Frontal cortex (tissue), 4 donors: Measurements from ENCODE around the gene CLEC16A. TPM values are rescaled to one million over a fixed set of nuclear protein-coding genes. Genes with fewer than 3 reads are reported as not detected.

Source experiments
- DNase-seq, 2 donors: peaks; one replicate each; pipeline ENCODE4 v3.0.0; 2012; ENCODE audit warnings: low spot score in 2 of 2
- FAIRE-seq: peaks from 2 replicates; lab custom pipeline; 2012; peaks lifted over from hg19 to GRCh38; lab: Jason Lieb, UNC
- total RNA-seq: library from RNA; depleted of rRNA; stranded (reverse); fragments of >200 nt; gene quantifications from one replicate; pipeline ENCODE4 v1.2.3, GENCODE V29; 2014
- donor health status: control.
- donor health status: control.
- donor health status: control.

The CLEC16A gene
- total RNA-seq, 1 donor from 2014 or later = 31.4 TPM

DNA sequence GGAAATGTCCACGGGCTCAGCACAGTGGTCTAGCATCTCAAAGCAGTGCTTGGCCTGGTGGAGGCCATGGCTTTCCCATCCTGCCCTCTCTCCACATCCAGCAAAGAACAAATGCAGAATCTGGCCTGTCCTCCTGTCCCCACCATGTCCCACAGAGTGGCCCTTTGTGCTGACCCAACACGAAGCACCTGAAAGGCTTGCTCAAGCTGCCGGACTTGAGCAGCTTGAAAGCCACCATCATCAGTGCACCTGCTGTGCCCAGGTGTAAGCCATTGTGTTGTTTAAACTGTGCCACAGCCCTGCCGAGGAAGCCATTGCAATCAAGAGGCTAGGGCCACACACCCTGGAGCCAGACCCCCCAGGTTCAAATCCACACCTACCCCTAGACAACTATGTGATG is 196.1 kb downstream of the CLEC16A start:
- DNase-seq = no peak

DNA sequence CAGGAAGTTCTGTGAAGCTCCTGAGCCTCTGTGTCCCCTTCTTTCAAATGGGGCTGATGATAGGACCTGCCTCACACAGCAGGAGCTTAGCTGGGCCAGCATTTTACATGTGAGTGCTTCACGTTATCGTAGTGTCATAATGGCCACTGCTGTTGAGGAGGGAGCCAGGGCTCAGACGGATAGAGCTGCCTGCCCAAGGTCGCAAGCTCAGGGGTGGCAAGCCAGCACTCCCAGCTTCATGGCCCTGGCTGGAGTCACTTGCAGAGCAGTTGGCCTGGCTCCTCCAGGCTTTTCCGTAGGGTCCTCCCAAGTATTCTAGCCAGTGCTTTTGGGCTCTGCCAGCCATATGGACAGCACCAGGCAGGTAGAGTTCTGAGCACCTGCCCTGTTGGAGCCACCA is 196.5 kb downstream of the CLEC16A start:
- FAIRE-seq (no peak), DNase-seq (no peak)

More for the DNA sequence above, 196.1 kb downstream of the CLEC16A start:
- FAIRE-seq = no peak

DNA sequence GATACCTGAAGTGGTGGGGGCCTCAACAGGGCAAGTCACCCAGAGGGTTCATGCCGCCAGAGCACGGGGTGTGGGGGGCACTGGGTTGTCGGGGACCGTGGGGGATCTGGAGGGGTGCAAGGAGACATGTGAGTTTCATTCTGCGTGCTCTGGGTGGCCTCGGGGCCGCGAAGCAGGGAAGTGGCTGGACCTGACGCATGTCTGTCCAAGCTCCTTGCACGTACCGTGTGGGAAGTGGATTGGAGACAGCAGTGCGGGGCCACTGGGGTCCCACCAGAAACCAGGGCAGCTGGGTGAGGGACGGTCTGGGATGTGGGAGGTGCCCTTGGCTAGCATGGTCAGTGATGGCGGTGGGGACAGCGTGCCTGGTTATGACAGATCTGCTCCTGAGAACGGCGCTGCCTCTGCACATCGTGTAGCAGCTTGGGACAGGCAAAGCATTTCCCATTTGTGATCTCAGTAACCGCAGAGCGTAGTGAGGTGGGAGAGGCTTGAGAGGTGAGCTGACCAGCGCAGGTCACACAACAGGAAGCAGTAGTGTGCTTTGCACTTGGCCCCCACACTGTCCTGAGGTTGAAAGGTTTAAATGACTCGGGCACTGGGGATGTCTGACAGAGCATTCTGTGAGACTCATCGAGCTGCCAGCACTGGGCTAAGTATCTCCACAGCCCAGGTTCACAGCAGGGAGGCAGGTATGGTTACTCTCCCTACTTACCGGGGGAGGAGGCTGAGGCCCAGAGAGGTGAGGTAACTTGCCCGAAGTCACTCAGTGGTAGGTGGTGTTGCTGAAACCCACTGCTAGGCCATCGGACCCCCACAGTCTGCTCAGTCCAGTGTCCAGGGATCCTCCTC is 197.3 kb downstream of the CLEC16A start:
- no peak for DNase-seq
- no peak for FAIRE-seq

DNA sequence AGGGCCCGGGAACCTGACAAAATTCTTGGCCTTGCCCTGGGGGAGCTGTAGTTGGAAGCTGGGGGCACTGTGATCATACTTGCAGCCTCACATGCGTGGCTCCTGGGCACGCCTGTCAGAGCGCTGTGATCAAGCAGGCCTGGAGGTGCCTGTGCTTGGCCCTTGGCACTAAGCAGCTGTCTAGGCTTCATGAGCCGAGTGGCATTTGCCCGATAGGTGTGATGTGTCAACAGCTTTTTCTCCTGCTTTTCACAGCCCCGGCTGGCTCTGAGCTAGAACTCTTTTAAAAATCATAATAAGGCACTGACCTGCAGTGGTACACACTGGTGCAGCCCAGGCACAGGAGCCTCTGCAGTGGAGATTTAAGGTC is 197.9 kb downstream of the CLEC16A start:
- FAIRE-seq = no peak
- DNase-seq = no peak

DNA sequence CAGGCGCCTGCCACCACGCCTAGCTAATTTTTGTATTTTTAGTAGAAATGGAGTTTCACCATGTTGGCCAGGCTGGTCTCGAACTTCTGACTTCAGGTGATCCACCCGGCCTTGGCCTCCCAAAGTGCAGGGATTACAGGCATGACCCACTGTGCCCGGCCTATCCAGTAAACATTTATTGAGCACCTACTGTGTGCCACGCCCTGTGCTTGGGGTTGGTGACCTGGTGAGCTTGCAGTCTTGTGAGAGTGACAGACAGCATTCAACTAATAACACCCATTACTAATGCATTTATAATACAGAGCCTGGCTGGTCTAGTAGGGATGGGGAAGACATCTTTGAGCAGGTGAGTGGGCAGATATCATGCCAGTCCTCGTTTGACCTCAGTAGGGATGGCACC is 198.6 kb downstream of the CLEC16A start:
- FAIRE-seq (no peak), DNase-seq (no peak)

DNA sequence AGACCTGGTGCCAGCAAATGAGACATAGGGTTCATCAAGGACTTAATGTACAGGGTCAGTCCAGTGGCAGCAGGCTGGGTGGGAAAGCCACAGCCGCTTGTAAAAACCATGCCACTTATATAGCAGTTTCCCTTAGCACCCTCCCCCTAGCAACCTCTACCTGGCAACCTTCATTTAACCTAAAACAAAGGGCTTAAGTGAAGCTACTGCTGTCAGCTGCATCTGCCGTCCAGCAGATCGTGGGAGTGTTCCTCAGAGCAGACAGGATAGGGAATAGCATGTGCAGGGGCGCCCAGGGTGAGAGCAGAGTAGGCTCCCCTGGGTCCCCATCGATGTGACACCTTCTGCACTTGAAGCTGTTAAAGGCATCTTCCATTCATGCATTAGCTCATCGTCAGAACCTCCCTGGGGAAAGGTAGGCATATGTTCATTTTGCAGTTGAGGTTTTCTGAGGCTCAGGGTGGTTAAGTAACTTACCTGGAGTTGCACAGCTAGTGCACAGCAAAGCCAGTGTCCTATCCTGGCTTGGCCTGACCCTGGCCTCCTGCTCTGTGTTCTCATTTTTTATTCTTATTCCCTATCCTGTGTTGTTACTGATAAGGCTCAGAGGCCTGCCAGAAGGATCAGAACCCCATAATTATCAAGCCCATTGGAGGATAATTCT is 199.1 kb downstream of the CLEC16A start:
- DNase-seq (no peak), FAIRE-seq (no peak)

DNA sequence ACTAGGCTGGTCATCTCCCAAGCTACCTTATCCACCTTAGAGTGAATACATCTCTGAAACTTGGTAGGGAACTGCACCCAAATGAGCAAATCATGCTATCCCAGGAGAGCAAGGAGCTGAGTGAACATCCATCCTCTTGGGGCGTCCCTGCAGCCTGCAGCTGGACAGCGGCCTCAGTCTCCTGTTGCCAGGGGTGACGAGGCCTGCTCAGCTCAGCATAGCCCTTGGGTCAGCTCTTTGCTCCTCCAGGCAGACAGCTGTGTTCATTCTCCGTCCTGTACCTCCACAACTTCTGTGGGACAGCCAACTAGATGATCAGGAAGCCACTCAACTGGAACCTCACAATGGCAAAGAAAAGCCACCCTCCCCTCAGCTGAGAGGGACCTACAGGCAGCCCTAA is 199.8 kb downstream of the CLEC16A start:
- FAIRE-seq = no peak

DNA sequence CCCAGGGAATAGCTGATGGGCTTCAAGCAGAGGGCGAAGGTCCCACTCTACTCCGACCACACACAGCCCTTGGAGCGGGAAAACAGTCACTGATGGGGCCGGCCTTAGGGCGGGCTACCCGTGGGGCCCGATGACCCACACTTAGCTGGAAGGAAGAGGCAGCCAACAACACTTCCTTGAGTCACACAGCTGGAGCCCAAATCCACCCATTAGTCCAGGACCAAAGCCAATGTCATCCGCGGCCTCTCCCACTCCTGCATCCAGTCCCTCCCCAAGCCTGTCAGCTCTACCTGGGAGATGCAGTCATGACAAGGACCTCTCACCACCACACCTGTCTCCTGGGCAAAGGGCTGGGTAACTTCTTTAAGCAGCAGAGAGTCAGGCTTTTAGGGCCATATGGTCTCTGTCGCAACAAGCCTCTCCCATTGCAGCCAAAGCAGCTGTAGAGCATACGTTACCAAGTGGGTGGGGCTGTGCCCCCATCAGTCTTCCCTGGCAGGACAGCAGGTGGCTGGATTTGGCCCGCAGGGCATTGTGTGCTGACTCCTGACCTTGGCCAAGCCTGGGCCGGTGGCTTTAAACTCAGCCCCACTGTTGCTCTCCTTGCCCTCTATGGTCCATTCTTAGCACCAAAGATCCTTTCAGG is 200.9 kb downstream of the CLEC16A start:
- FAIRE-seq = no peak
- DNase-seq = no peak

More for the DNA sequence above, 199.8 kb downstream of the CLEC16A start:
- no peak for DNase-seq

DNA sequence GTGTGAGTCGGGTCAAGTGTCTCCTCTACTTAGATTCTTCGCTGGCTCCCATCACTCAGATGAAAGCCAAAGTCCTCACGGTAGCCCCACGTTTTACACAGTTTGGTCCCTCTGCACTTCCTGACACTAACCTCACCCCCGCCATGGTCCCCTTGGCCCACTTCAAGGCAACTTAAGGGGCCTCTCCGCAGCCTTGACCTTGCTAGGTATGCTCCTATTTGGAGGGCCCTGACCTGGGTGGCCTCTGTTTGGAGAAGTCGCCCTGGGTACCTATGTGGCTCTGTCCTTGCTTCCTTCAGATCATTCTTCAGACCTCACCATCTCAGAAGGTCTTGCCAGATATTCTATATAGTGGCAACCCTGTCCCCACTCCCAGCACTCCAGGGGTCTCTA is 201.5 kb downstream of the CLEC16A start:
- DNase-seq (no peak), FAIRE-seq (no peak)

DNA sequence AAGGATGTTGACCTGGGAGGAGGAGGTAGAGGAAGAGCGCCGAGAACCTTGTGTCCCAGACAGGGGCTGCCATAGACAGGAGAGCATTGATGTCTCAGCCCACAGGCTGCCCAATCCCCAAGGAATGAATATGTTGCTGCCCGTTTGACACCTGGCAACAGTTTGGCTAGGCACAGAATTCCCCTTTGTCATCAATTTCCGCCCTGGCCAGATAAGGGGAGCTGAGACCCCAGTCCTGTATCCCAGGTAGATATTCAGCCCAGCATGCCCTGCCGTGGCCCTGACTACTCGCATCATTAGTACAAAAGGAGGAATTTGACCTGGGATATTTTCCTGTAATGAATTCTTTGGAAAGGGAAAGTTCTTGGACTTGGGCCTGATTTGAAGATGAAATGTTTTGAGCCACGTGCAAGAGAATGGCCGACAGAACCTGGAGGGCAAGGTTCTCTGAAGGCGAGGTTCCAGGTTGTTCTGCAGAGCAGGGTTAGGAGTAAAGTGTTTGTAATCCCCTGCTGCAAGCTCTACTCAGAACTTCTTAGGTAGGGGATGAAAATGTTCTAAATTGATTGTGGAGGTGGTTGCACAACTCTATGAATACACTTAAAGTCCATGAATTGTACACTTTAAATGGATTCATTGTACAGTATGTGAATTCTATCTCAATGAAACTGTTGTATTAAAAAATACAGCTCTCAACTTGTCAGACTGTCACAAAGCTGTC is 202.8 kb downstream of the CLEC16A start:
- FAIRE-seq = no peak
- no peak for DNase-seq

DNA sequence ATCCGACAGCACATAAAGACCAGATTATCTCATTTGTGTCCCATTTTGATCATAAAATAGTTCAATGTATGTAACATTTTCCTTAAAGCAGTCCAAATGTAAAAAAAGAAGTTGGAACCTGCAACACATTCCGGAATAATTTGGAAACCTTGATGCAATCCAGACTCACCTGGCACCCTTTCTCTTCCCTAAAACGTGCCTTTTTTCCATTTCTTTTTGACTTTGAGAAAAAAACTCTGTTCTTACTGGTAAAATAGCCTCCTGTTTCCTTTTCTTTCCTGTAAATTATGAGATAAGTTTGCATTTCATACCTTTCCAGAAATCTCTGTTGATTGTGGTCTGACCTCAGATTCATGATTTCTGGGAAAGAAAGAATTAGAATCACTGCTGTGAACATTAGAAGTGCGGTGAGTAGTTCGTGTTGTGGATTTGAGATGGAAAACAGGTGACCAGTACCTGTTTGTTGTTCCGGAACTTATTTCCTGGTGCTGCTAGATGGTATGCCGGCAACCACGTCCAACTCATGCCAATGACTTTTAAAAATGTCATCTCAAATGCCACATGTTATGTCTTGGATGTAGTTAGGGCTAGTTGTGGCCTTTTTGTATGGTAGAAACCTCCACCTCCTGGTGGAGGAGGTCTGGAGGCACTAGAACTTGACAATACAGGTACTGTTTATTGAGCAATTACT is 203.5 kb downstream of the CLEC16A start:
- FAIRE-seq (no peak), DNase-seq (no peak)

DNA sequence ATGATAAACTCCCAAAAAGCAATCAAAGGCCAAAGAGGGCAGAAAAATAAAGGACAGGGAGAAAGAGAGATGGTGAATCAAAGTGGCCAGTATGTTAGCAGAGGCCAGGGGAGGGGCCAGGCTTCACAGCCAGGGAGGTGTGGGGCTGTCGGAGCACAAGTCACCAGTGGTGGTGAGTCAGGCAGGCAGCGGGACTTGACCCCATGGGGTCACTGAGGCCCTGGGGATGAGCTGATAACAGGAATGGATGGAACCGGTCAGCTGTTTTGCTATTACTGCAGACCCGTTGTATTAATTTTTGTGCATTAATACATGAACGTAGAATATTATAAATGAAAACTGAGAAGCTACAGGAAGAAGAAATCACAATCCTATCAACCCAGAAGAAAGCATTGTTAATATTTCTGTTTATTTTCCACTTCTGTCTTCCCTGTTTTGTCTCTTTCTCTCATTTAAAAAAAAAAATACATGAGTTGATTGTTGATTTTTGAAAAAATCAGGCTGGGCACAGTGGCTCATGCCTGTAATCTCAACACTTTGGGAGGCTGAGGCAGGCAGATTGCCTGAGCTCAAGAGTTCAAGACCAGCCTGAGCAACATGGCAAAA is 204.8 kb downstream of the CLEC16A start:
- FAIRE-seq (no peak), DNase-seq (no peak)

DNA sequence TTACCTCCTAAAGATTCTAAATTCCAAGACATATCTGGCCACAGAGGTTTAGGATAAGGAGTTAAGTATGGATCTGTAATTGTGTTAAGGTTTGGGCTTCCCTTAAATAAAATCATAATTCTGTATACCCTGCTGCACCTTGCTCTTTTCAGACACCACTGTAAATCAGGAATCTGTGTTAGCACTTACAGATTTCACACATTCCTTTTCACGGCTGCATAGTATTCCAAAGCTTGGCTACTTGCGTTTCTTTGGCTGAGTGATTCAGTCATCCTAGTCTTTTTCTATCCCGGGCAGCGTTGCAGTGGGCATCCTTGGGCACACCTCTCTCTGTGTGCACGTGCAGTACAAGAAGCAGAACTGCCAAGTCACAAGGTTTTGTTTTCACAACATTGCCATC is 205.8 kb downstream of the CLEC16A start:
- no peak for FAIRE-seq
- no peak for DNase-seq

DNA sequence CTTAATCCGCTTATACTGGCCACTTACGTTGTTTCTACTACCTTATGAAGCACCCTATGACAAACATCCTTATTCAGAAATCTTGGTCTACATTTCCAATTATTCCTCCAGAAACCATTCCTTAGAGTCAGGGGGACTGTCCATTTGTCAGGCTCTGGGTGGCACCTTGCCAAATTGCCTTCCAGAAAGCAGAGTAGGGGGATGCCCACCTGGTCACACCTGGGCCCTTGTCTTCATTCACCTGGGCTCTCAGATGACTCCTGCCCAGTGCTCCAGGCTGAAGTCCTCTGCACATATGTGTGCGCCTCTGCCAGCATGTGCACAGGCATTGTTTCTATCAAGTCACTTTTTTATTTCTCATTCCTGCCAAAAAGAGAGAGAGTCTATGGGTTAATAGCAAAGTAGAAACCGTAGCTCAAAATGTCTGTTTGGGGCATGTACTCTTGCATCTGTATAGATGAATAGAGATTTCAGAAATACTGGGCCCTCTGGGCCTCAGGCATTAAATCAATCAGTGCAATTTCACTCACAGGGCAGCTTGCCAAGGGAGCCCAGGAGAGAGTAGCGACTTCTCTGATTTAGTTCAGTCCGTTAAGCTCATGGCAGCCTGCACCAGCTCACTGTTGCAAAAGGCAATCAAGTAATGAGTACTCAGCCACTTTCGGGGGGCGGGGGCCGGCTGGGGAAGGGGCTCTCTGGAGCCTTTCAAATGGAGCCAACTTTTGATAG is 207.0 kb downstream of the CLEC16A start:
- DNase-seq (no peak), FAIRE-seq (no peak)

DNA sequence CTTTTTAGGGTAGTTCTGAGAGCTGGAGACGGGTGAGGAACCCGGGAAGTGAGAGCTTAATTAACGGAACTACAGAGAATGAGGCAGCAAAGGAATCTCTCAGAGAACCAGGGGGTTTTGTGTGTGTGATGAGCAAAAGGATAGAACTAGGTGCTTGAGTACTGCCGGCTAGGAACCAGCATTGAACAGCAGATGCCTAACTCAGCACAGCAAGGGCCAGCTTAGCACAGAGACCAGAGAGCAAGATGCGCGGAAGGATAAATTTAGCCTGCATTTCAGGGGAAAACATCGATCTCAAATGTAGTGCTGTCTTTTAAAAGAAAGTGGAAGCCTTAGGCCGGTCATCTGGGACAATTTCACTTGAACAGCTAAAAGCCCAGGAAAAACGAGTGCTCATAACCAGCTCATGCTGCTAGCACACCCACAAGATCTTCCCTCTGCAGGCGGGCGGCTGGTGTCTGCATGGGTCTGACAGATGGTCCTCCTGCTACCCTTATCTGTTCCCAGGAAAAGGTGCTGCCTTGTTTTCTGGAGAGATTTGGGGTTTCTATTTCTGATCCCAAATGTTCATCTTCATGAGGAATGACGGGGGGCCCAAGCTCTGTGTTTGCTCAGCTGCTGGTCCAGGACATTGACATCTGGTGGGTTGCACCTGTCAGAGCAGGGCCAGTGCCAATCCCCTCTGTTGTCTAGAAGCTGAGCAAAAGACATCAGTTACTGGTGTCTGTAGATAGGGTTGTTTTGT is 207.7 kb downstream of the CLEC16A start:
- FAIRE-seq (no peak), DNase-seq (no peak)

DNA sequence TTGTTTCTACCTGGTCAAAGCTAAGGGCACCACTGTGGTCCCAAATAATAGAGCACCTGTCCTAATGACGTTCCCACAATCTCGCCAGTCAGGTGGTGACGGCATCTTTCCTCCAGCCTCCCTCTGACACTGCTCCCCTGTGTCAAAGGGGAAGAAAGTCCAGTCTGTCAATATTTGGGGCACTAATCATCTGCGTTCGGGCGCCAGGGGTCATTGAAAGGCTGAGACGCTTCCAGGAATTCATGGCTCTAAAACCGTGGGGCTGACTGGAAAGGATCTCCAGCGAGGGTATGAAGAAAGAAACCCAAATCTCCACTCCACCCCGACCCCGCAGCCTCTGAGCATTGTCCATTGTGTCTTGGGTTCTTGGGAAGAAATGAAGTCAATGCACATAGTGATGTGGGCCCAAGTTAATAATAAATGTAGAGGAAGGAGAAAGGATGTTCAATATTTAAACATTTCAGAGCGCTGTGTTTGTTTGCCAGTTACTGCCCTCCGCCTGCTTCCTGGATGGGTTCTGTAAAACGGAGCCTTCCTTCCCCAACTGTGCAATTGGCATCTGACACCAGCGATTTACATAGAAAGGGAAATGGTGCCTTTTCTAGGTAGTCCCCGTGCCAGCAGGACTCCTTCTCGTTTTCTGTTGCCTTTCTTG is 208.4 kb downstream of the CLEC16A start:
- FAIRE-seq (no peak), DNase-seq (no peak)

DNA sequence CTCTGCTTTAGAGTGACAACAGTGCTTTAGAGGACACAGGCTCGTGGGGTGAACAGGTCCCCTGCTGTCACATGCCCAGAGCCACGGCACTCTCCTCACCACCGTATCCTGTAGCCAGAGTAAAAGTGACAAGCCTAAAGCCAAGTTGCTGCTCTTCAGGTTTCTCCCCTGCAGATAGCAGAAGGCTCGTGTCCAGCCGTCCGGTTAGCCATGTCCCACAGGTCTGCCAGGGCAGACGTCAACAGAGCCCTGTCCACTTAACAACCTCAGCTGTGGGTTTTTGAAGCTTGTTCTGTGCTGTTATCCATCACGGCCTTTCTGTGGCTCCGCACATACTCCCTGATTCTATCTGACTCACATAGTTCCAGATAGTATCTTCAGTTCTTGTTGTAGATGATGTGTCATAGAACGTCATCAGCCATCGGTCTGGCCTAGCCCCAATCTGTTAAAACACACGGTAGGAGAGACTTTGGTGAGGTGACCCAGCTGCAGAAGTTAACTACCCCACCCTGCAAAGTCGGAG is 211.0 kb downstream of the CLEC16A start:
- no peak for DNase-seq
- FAIRE-seq = no peak
